HL-60 (cell line): ENCODE data around the gene BRICD5.

Experiments used
- DNase-seq, 2 experiments: peaks; one replicate each; pipeline ENCODE4 v3.0.0-alpha.2; 2010 to 2020; ENCODE audit warnings: low read depth in 1 of 2, low spot score in 1 of 2
- H3K27ac ChIP-seq: fragments of 250-450 bp; sonication (Bioruptor Pico); replicated peaks from 2 replicates; pipeline ENCODE4 v1.5.1; 2020; ENCODE audit warnings: mild to moderate bottlenecking, moderate library complexity
- H3K27me3 ChIP-seq: fragments of 250-450 bp; sonication (Bioruptor Pico); 2 replicates; pipeline ENCODE4 v1.5.1; 2021; ENCODE audit warnings: mild to moderate bottlenecking, moderate library complexity; ENCODE audit not compliant: insufficient read depth, poor library complexity, severe bottlenecking
- H3K4me3 ChIP-seq: replicated peaks from 2 replicates; pipeline ENCODE4 v1.5.1; 2011; ENCODE audit warnings: mild to moderate bottlenecking, control low read depth, low read length; ENCODE audit not compliant: insufficient read depth
- GABPA ChIP-seq: IDR thresholded peaks from 2 replicates; pipeline ENCODE4 v1.6.1; 2012; ENCODE audit warnings: low read depth
- POLR2AphosphoS5 ChIP-seq: IDR thresholded peaks from 2 replicates; pipeline ENCODE4 v1.6.1; 2012; ENCODE audit warnings: low read depth
- SPI1 ChIP-seq: IDR thresholded peaks from 2 replicates; pipeline ENCODE4 v1.6.1; 2012; ENCODE audit warnings: low read depth, mild to moderate bottlenecking, borderline replicate concordance
- TF ChIP-seq, protein P1 (sequence below): IDR thresholded peaks from 2 replicates; pipeline ENCODE4 v1.6.1; 2012; ENCODE audit warnings: low read depth; ENCODE audit not compliant: insufficient replicate concordance
- TF ChIP-seq, protein P2 (sequence below): IDR thresholded peaks from one replicate; pipeline ENCODE4 v1.5.1; 2011; ENCODE audit warnings: low read length, control low read depth, inconsistent platforms; ENCODE audit not compliant: insufficient read depth

BRICD5 gene

DNA sequence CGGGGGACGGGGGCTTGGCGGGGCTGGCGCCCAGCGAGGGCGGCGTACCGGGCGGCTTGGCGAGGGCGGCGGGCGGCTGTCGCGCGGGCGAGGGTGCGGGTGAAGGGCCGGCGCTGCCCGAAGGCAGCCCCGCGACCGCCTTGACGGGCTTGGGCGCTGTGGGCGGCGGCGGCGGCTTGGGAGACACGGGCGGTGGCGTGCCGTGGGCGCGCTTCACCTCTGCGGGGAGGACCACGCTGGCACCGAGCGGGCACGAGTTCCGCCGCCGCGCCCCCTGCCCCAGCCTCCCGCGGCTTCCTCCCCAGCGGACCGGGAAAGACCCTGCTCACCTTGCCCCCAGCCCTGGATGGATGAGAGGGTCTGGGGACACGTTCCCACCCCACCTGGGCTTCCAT lies 31.6 kb downstream of the BRICD5 start:
- no peak for DNase-seq
- TF ChIP-seq GABPA (no peak), POLR2AphosphoS5 (no peak)
- no peak overlapping the region for H3K27ac ChIP-seq
- no peak overlapping the region for H3K4me3 ChIP-seq
- H3K27me3 ChIP-seq: no peaks in the 10 kb centered on the region

DNA sequence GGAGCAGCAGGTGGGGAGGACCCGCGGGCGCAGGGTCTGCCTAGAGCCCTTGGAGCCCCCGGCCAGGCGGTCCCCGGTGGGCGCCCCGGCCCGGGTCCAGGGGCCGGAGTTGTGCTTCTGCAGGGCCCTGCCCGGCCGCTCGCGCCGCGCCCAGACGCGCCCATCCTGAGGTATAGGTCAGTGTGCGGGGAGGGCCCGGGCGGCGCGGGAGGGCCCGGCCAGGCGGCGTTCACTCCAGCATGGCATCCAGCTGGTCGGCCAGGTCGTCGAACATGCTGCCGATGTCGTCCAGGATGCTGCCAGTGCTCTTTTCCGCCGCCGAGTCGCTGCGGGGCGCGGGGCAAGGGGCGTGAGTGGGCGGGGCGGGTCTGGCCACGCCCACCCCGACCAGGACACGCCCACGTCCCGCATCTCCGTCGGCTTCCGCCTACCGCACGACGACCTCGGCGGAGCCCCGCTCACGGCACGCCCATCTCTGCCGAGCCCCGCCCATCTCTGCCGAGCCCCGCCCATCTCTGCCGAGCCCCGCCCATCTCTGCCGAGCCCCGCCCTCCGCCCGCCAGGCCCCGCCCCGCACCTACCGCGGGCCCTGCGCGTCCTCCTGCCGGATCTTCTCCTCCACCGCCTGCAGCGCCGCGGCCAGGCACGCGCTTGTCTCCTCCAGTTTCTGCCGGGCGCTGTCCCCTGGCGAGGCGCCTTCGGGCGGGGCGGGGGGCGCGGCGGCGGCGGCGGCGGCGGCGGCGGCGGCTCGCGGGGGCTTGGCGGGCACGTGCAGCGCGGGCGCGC lies 32.1 kb downstream of the BRICD5 start:
- DNase-seq: no peak
- TF ChIP-seq, protein P1, sequence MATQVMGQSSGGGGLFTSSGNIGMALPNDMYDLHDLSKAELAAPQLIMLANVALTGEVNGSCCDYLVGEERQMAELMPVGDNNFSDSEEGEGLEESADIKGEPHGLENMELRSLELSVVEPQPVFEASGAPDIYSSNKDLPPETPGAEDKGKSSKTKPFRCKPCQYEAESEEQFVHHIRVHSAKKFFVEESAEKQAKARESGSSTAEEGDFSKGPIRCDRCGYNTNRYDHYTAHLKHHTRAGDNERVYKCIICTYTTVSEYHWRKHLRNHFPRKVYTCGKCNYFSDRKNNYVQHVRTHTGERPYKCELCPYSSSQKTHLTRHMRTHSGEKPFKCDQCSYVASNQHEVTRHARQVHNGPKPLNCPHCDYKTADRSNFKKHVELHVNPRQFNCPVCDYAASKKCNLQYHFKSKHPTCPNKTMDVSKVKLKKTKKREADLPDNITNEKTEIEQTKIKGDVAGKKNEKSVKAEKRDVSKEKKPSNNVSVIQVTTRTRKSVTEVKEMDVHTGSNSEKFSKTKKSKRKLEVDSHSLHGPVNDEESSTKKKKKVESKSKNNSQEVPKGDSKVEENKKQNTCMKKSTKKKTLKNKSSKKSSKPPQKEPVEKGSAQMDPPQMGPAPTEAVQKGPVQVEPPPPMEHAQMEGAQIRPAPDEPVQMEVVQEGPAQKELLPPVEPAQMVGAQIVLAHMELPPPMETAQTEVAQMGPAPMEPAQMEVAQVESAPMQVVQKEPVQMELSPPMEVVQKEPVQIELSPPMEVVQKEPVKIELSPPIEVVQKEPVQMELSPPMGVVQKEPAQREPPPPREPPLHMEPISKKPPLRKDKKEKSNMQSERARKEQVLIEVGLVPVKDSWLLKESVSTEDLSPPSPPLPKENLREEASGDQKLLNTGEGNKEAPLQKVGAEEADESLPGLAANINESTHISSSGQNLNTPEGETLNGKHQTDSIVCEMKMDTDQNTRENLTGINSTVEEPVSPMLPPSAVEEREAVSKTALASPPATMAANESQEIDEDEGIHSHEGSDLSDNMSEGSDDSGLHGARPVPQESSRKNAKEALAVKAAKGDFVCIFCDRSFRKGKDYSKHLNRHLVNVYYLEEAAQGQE: no peak
- TF ChIP-seq GABPA (no peak), SPI1 (no peak), POLR2AphosphoS5 (no peak)
- TF ChIP-seq, protein P2, sequence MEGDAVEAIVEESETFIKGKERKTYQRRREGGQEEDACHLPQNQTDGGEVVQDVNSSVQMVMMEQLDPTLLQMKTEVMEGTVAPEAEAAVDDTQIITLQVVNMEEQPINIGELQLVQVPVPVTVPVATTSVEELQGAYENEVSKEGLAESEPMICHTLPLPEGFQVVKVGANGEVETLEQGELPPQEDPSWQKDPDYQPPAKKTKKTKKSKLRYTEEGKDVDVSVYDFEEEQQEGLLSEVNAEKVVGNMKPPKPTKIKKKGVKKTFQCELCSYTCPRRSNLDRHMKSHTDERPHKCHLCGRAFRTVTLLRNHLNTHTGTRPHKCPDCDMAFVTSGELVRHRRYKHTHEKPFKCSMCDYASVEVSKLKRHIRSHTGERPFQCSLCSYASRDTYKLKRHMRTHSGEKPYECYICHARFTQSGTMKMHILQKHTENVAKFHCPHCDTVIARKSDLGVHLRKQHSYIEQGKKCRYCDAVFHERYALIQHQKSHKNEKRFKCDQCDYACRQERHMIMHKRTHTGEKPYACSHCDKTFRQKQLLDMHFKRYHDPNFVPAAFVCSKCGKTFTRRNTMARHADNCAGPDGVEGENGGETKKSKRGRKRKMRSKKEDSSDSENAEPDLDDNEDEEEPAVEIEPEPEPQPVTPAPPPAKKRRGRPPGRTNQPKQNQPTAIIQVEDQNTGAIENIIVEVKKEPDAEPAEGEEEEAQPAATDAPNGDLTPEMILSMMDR: no peak
- H3K4me3 ChIP-seq: no peak overlapping the region
- no peaks in the 10 kb centered on the region for H3K27me3 ChIP-seq
- no peak overlapping the region for H3K27ac ChIP-seq

DNA sequence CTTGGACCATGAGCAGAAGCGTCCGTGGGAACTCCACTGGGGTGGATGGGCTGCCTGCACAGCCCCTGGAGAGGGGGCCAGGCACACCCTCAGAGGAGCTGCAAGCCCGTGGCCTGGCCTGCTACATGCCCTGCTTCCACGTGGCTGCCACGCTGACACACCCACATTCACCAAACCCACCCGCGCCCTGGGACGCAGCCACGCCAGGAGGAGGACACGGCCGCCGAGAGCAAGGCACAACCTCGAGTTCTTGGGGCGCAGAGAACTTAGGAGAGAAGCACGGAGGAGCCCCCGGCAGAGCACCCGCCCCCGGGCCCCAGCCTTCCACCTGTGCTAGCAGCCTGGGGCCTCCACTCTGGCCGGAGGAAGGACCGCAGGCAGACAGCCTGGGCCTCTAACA lies 33.1 kb downstream of the BRICD5 start:
- TF ChIP-seq POLR2AphosphoS5: 0 out of 2 replicates have a peak, but pooled peaks have one; percentile 11
- TF ChIP-seq, protein P2: no peak
- Histone ChIP-seq H3K27me3 (no peaks in the 10 kb centered on the region), H3K27ac (no peak overlapping the region), H3K4me3 (no peak overlapping the region)
- no peak for DNase-seq

DNA sequence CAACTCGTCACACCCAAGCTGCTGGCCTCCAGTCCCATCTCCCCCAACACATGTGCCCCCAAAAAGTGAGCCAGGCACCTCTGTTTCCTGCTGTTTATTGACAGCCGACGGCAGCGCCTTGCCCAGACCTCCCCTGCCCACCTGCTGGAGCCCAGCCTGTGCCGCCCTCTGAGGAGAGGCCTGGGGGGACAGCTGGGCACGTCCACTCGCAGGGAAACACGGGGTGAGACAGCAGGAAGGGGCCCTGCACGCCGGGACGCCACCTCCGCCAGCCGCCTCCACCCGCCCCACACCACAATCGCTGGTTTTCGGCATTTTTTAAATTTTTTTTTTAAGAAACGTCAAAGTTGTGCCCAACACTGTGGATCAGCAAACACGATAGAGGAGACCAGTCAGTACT lies 33.6 kb downstream of the BRICD5 start:
- DNase-seq: no peak

More for the DNA sequence above, 33.6 kb downstream of the BRICD5 start:
- TF ChIP-seq, protein P2: no peak
- TF ChIP-seq POLR2AphosphoS5: no peak
- TF ChIP-seq, protein P1: no peak
- TF ChIP-seq GABPA: no peak
- no peak for TF ChIP-seq SPI1
- no peak overlapping the region for H3K4me3 ChIP-seq
- H3K27ac ChIP-seq: no peak overlapping the region
- H3K27me3 ChIP-seq: no peaks in the 10 kb centered on the region
